Mesenchymal stem cell (in vitro differentiated cells and primary cell): Measurements from ENCODE around the gene SUGP1.

Source experiments
- DNase-seq: peaks from one replicate; pipeline ENCODE4 v3.0.0-alpha.2; 2013
- H2AFZ ChIP-seq: one replicate; pipeline ENCODE4 v1.6.1; 2013; ENCODE audit warnings: low read depth, mild to moderate bottlenecking, control low read depth, inconsistent platforms, low read length, moderate library complexity
- H2AK5ac ChIP-seq: 2 replicates; pipeline ENCODE4 v1.6.1; 2013; ENCODE audit warnings: low read length, moderate library complexity, mild to moderate bottlenecking, inconsistent platforms; ENCODE audit not compliant: severe bottlenecking
- H2BK120ac ChIP-seq: one replicate; pipeline ENCODE4 v1.6.1; 2013; ENCODE audit warnings: low read depth, mild to moderate bottlenecking, inconsistent platforms, low read length, moderate library complexity
- H2BK12ac ChIP-seq, 2 experiments: one replicate each; pipeline ENCODE4 v1.6.1; 2013; ENCODE audit warnings: inconsistent platforms in 2 of 2, low read length in 2 of 2, mild to moderate bottlenecking in 2 of 2, moderate library complexity in 2 of 2, control low read depth in 1 of 2
- H2BK15ac ChIP-seq: one replicate; pipeline ENCODE4 v1.6.1; 2013; ENCODE audit warnings: mild to moderate bottlenecking, low read depth, inconsistent platforms; ENCODE audit not compliant: poor library complexity, severe bottlenecking
- H2BK5ac ChIP-seq: 2 replicates; pipeline ENCODE4 v1.6.1; 2013; ENCODE audit warnings: low read depth, mild to moderate bottlenecking, low read length, control low read depth, inconsistent platforms; ENCODE audit not compliant: poor library complexity, severe bottlenecking
- H3K14ac ChIP-seq, 2 experiments: one replicate each; pipeline ENCODE4 v1.6.1; 2013; ENCODE audit warnings: inconsistent platforms in 2 of 2, low read length in 2 of 2, control low read depth in 1 of 2, mild to moderate bottlenecking in 1 of 2, moderate library complexity in 1 of 2
- H3K18ac ChIP-seq, 2 experiments: one replicate each; pipeline ENCODE4 v1.6.1; 2013; ENCODE audit warnings: inconsistent platforms in 2 of 2, low read length in 2 of 2, control low read depth in 1 of 2, low read depth in 1 of 2, mild to moderate bottlenecking in 1 of 2
- H3K23ac ChIP-seq, 2 experiments: one replicate each; pipeline ENCODE4 v1.6.1; 2013; ENCODE audit warnings: inconsistent platforms in 2 of 2, low read length in 2 of 2, mild to moderate bottlenecking in 2 of 2, moderate library complexity in 2 of 2, control low read depth in 1 of 2
- H3K27ac ChIP-seq: 2 replicates; pipeline ENCODE4 v1.5.1; 2013; ENCODE audit warnings: mild to moderate bottlenecking, moderate library complexity, low read length, control low read depth, inconsistent platforms; ENCODE audit not compliant: poor library complexity, severe bottlenecking
- H3K27me3 ChIP-seq, 2 experiments: 2 replicates each; pipeline versions ENCODE4 v1.6.1 to v1.7.0; 2013; ENCODE audit warnings: low read length in 2 of 2, mild to moderate bottlenecking in 2 of 2, moderate library complexity in 2 of 2, control low read depth in 1 of 2, inconsistent platforms in 1 of 2; ENCODE audit not compliant: control insufficient read depth in 1 of 2, insufficient read depth in 1 of 2
- H3K36me3 ChIP-seq, 2 experiments: 2 replicates each; pipeline versions ENCODE4 v1.6.1 to v1.7.0; 2013; ENCODE audit warnings: low read length in 2 of 2, control low read depth in 1 of 2, inconsistent platforms in 1 of 2, low read depth in 1 of 2, mild to moderate bottlenecking in 1 of 2; ENCODE audit not compliant: insufficient read depth in 2 of 2, control insufficient read depth in 1 of 2
- H3K4ac ChIP-seq, 2 experiments: one replicate each; pipeline ENCODE4 v1.6.1; 2013; ENCODE audit warnings: inconsistent platforms in 2 of 2, low read length in 2 of 2, mild to moderate bottlenecking in 2 of 2, moderate library complexity in 2 of 2, control low read depth in 1 of 2, low read depth in 1 of 2
- H3K4me1 ChIP-seq: 2 replicates; pipeline ENCODE4 v1.6.1; 2013; ENCODE audit warnings: low read depth, low read length, control low read depth; ENCODE audit not compliant: control insufficient read depth, insufficient read depth
- H3K4me2 ChIP-seq: 2 replicates; pipeline ENCODE4 v1.6.1; 2013; ENCODE audit warnings: low read length, mild to moderate bottlenecking, inconsistent platforms; ENCODE audit not compliant: poor library complexity, severe bottlenecking
- H3K4me3 ChIP-seq, 2 experiments: 2 replicates each; pipeline versions ENCODE4 v1.5.1 to v1.7.0; 2013; ENCODE audit warnings: low read length in 2 of 2, mild to moderate bottlenecking in 2 of 2, control low read depth in 1 of 2, low read depth in 1 of 2; ENCODE audit not compliant: insufficient read depth in 1 of 2
- H3K79me1 ChIP-seq: replicated peaks from 2 replicates; pipeline ENCODE4 v1.6.1; 2013; ENCODE audit warnings: mild to moderate bottlenecking, control low read depth, low read length, inconsistent platforms; ENCODE audit not compliant: poor library complexity, severe bottlenecking
- H3K9ac ChIP-seq: 2 replicates; pipeline ENCODE4 v1.7.0; 2013; ENCODE audit warnings: mild to moderate bottlenecking, low read length, moderate library complexity
- H3K9me3 ChIP-seq: 2 replicates; pipeline ENCODE4 v1.7.0; 2013; ENCODE audit warnings: mild to moderate bottlenecking, low read length; ENCODE audit not compliant: control insufficient read depth
- H4K8ac ChIP-seq: one replicate; pipeline ENCODE4 v1.6.1; 2013; ENCODE audit warnings: inconsistent platforms, mild to moderate bottlenecking, low read length, moderate library complexity
- H4K91ac ChIP-seq: one replicate; pipeline ENCODE4 v1.6.1; 2013; ENCODE audit warnings: mild to moderate bottlenecking, low read length, inconsistent platforms
- WGBS: methylation state at CpG from one replicate; pipeline ENCODE4 v1.1.7; 2013; ENCODE audit warnings: mixed read lengths; 5-methylcytosine and 5-hydroxymethylcytosine counted together

SUGP1 gene

DNA sequence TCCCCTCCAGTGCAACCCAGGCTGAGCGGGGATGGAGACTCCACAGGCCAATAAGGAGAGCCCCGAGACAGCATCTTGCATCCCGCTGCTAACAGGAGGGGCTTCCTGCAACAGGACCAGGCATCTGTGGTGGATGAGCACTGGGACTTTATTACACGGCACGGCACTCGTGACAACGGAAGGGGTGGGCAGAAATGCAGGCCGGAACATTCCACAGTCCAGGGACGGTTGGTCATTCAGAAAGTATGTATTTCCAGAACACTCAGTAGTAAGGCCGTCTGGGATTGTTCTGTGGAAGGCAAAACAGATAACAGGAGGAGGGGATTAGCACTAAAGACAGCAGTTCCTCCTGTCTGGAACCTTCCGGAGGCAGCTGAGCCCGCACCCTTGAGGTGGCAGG lies 43.9 kb downstream of the SUGP1 start:
- Histone ChIP-seq H3K14ac (no peak overlapping the region), H3K4me2 (no peak overlapping the region), H3K9me3 (no peaks in the 10 kb centered on the region), H3K18ac (peak overlapping the region in 1 of 2 experiments; percentile 82), H2AFZ (no peak overlapping the region), H3K4me3 (no peak overlapping the region), H4K8ac (peak overlapping the region; percentile 33), H2BK15ac (no peak overlapping the region), H3K36me3 (peaks cover 54 to 62% of the 10 kb centered on the region in 2 experiments), H2AK5ac (no peak overlapping the region), H2BK12ac (no peak overlapping the region), H3K23ac (no peak overlapping the region), H3K27me3 (peaks cover 0 to 19% of the 10 kb centered on the region in 2 experiments), H3K4me1 (peaks cover 58% of the 10 kb centered on the region), H3K27ac (peak overlapping the region; percentile 81), H2BK5ac (no peak overlapping the region), H4K91ac (no peak overlapping the region), H2BK120ac (no peak overlapping the region), H3K4ac (no peak overlapping the region), H3K79me1 (peaks cover 6% of the 10 kb centered on the region), H3K9ac (no peak overlapping the region)
- WGBS, result 43% methylated on average over 12 of the region's 12 CpGs
- DNase-seq, result peak; percentile 88

DNA sequence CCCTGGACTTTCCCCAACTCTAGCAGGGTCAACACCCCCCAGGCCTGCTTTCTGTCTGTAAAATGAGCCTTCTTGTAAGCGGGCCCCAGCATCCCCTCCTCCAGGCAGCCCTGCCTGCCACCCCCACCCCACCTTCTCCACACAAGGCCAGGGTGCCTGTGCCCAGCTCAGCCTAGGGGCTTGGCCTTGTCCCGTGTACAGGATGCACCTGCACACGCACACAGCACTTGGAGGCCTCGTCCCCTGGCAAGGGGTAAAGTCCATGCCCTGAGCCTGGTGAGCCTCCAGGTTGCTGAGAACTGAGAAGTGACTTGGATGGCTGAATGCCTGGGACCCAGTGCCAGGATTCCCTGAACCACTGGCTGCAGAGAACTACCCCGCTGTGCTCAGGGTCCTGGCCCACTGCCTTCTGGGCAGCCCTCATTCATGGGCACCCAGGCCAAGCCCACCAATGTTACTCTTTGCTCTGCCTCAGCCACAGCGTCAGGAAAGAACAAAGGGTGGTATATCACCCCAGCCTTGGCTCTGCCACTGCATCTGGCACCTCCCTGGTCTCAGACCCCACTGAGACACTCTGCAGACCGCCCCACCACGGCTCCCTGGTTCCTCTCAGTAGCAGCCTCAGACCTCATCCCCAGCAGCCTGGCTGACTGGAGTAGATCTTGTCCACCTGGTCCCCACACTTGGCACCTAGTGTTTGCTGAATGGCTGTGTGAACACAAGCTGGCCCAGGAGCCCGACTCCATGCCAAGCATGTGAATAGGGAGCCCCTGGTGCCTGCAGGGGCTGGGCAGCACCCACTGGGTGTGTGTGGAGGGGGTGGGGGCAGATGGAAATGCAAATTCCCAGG lies 45.4 kb downstream of the SUGP1 start:
- 89% methylated on average over 9 of the region's 9 CpGs for WGBS
- peaks cover 8 to 30% of the 10 kb centered on the region in 2 experiments for H3K27me3 ChIP-seq

DNA sequence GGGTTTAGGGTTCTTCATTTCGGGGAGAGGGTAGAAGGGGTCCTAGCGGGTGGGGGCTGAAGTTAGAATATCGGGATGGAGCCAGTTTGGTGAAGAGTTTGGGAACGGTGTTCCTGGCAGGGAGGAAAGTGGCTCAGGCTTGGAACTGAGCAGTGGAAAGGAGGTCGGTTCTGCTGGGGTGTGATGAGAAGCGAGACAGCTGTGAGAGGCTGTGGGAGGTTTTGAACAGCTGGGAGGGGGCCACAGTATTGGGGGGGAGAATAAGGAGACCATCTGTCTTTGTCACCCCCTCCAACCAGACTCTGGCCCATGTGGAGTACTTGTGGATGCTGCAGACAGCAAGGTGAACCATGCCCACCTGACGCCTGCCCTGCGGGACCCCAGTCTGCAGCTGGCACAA lies 46.2 kb downstream of the SUGP1 start:
- H2AFZ ChIP-seq, result no peak overlapping the region
- no peak overlapping the region for H3K14ac ChIP-seq
- H3K4me2 ChIP-seq, result no peak overlapping the region
- H4K91ac ChIP-seq, result no peak overlapping the region
- peaks cover 35 to 45% of the 10 kb centered on the region in 2 experiments for H3K36me3 ChIP-seq
- no peak for DNase-seq
- no peak overlapping the region for H3K4me3 ChIP-seq
- H4K8ac ChIP-seq, result no peak overlapping the region
- no peak overlapping the region for H2BK120ac ChIP-seq
- no peak overlapping the region for H3K23ac ChIP-seq
- H3K79me1 ChIP-seq, result peaks cover 5% of the 10 kb centered on the region
- no peak overlapping the region for H3K9ac ChIP-seq
- no peak overlapping the region for H2BK12ac ChIP-seq
- no peak overlapping the region for H2AK5ac ChIP-seq
- H3K4me1 ChIP-seq, result peaks cover 40% of the 10 kb centered on the region
- no peak overlapping the region for H3K18ac ChIP-seq
- H3K27ac ChIP-seq, result no peak overlapping the region
- WGBS, result 89% methylated on average over 8 of the region's 8 CpGs
- H3K27me3 ChIP-seq, result peaks cover 10 to 37% of the 10 kb centered on the region in 2 experiments
- H2BK15ac ChIP-seq, result no peak overlapping the region
- no peak overlapping the region for H3K4ac ChIP-seq
- no peaks in the 10 kb centered on the region for H3K9me3 ChIP-seq
- H2BK5ac ChIP-seq, result no peak overlapping the region

More for the DNA sequence above, 45.4 kb downstream of the SUGP1 start:
- Histone ChIP-seq H3K23ac (no peak overlapping the region), H3K18ac (no peak overlapping the region), H3K4ac (no peak overlapping the region), H3K79me1 (peaks cover 5% of the 10 kb centered on the region), H3K36me3 (peaks cover 43 to 53% of the 10 kb centered on the region in 2 experiments), H4K91ac (peak overlapping the region; percentile 92), H4K8ac (no peak overlapping the region), H2AFZ (no peak overlapping the region), H3K9me3 (no peaks in the 10 kb centered on the region), H3K9ac (no peak overlapping the region), H3K4me3 (no peak overlapping the region), H2BK5ac (no peak overlapping the region), H3K14ac (no peak overlapping the region), H3K4me2 (no peak overlapping the region), H2BK12ac (peak overlapping the region in 1 of 2 experiments; percentile 51), H3K4me1 (peaks cover 46% of the 10 kb centered on the region), H2BK15ac (no peak overlapping the region), H2AK5ac (no peak overlapping the region), H3K27ac (no peak overlapping the region), H2BK120ac (no peak overlapping the region)
- no peak for DNase-seq

DNA sequence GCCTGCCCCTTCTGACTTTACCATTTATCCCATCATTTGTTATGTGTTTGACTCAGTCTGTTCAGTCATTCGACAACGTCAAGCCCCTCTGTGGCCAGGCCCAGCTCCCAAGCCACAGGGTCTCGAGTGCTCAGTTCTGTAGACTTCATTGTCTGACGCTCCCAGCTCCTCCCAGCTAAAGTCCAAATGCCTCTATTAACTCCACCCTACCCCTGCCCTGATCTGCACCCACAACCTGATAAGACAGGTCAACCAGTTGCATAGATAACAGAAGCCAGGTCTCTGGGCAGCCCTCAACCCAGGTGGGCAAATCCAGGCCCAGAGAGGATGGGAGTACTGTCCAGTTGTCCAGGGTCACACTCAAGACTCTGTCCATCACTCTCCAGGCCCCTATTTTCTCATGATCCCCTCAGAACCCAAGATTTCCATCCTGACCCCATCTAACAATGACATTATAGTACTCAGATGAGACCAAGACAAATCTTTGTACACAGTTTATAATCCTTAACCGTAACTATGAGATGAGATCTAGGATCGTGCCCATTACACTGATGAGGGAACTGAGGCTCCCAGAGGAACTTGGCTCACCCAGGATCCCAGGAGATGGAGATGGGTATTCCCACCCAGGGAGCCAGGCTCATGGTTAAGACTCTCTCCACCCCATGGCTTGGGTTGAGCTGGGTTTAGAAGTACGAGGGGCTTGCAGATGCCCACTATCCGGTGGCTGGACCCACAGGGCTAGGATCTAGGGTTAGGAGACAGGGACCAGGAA lies 48.3 kb downstream of the SUGP1 start:
- no peak overlapping the region for H2BK5ac ChIP-seq
- H3K27me3 ChIP-seq, result peaks cover 12 to 43% of the 10 kb centered on the region in 2 experiments
- DNase-seq, result no peak
- H3K4ac ChIP-seq, result peak overlapping the region in 1 of 2 experiments; percentile 35
- H3K4me2 ChIP-seq, result peak overlapping the region; percentile 65
- H2BK12ac ChIP-seq, result no peak overlapping the region
- no peak overlapping the region for H2AFZ ChIP-seq
- H2AK5ac ChIP-seq, result peak overlapping the region; percentile 7
- no peak overlapping the region for H3K27ac ChIP-seq
- no peak overlapping the region for H3K4me3 ChIP-seq
- peaks cover 16 to 29% of the 10 kb centered on the region in 2 experiments for H3K36me3 ChIP-seq
- peaks cover 24% of the 10 kb centered on the region for H3K4me1 ChIP-seq
- 94% methylated on average over 8 of the region's 8 CpGs for WGBS
- H2BK120ac ChIP-seq, result no peak overlapping the region
- H4K8ac ChIP-seq, result peak overlapping the region; percentile 61
- H3K23ac ChIP-seq, result no peak overlapping the region
- H3K79me1 ChIP-seq, result peaks cover 5% of the 10 kb centered on the region
- H3K14ac ChIP-seq, result no peak overlapping the region
- no peak overlapping the region for H2BK15ac ChIP-seq
- no peak overlapping the region for H3K9ac ChIP-seq
- no peaks in the 10 kb centered on the region for H3K9me3 ChIP-seq
- peak overlapping the region; percentile 11 for H4K91ac ChIP-seq
- H3K18ac ChIP-seq, result no peak overlapping the region
